Left colon (tissue), 2 donors: ENCODE results near the gene AGTRAP. TPM values are rescaled to one million over a fixed set of nuclear protein-coding genes. Genes with fewer than 3 reads are reported as not detected.
A peak's percentile ranks its signal among the peaks of the same experiment; 100 is the strongest.

ENCODE experiments used
- ATAC-seq: fragments of 200-7000 bp; cut with Tn5 transposase; one replicate; pipeline ENCODE4 v1.9.1; 2020; ENCODE audit warnings: mild to moderate bottlenecking, moderate library complexity
- DNase-seq, 2 donors: peaks; one replicate each; pipeline ENCODE4 v3.0.0-alpha.2; 2020
- intact Hi-C, 2 donors: fragments of 100-400 bp; cut with DNase I in 1 of 2; cut with micrococcal nuclease in 1 of 2; formaldehyde crosslinking; loops; one replicate each; pipeline versions ENCODE4 v1.11.2 to v1.14.0; 2022; cut with DNase I, micrococcal nuclease
- total RNA-seq, 2 donors: library from RNA; stranded (reverse); fragmentation: NEBNext Ultra II Directional; extraction: Animal tissue kit (Norgen Biotek cat#: 25700); gene quantifications; one replicate each; pipeline ENCODE4 v1.2.1, GENCODE V29; 2021
- donor health status: DM: no; HTN: no; CAD: no.
- donor health status: DM: yes; HTN: yes; CAD: no.

Gene AGTRAP
- total RNA-seq, 2 donors from 2014 or later: 12.3 to 16.7 TPM

DNA sequence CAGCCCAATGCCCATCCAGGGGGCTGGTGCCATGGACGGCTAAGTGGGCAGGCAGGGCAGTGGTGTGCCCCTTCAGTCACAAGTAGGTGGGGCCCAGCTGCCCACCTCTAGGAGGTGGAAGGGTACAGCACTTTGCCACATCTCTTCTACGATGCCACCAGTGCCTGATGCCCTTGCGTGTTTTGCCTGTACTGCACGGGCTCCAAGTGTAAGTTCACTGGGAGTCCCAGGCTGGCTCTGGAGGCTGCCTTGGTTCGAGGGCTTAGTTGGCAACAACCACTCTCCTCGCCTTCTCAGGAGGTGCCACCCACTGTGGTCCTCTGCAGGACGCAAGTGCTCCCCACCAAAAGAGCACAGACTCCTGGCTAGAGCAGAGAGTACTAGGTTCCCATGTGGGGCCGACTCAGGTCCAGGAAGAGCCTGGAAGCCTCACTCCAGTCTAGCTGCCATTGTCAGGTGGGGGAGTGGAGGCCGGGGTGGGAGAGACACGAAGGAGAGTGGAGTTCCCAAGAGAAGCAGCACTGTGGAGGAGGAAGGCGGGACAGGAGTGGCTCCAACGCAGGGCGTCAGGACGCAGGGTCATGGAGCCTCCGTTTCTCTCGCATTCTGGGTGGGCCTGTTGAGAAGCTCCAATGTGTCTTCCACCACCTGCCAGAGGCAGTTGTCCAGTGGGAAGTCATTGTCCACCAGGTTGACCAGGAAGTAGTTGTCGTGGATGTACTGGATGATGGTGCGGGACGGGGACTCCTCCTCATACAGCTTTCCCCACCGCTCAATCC is 54.4 kb downstream of the AGTRAP start:
- DNase-seq (no peak), ATAC-seq (no peak)
- intact Hi-C loops: no loop called here

DNA sequence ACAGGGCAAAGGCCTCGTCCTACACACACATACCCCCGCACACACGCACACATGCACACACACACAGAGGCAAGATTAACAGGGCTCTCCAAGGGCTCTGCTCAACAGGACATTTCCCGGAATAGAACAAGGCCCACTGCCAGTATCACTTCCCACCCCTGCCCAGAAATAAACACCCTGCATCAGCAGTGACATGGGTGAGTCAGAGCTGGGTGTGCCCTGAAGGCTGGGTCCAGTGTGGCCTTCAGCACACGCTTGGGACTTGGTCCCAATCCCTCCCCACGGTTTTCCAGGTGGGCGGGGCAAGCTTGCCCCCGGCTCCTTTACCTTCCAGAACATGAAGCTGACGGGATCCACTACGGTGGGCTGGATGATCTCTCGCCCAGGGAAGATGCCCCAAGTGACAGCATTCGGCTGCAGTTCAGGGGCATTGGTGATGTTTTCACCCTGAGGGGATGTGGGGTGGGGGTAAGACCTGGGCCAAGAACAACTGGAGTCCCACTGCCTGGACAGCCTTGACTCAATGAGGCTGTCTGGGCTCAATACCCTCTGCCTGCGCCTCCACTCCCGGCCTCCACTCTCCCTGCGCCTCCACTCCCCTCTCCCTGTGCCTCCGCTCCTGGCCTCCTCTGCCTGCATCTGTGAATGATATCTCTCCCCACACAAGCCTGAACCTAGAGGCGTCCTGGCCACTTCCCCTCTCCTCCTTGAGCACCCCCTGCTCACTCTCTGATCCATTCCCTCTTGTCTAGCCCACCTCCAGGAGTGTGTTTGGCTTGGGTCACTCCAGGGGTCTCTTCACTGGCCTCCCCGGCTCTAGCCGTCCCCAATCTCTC is 55.2 kb downstream of the AGTRAP start:
- peak; percentile 67 to 87 for DNase-seq
- intact Hi-C loops: no loop called here
- peak; percentile 77 for ATAC-seq

DNA sequence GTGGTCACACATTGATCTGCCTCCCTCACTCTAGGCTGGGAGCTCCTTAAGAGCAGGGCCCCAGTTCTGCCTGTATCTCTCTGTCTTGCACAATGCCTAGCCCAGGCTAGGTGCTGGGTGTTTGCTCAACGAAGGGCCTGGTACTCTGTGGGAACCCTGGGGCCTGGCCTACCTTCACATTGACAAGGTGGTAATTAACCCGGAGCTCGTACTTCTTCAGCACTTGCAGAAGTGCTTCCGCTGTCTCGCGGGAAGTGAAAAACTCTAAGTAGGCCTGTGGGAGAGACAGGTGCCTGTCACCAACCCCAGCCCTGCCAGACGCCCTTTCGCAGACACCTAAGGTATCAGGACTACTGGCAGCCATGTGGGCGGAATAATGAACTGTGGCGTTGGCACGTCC is 56.2 kb downstream of the AGTRAP start:
- DNase-seq (no peak), ATAC-seq (no peak)

DNA sequence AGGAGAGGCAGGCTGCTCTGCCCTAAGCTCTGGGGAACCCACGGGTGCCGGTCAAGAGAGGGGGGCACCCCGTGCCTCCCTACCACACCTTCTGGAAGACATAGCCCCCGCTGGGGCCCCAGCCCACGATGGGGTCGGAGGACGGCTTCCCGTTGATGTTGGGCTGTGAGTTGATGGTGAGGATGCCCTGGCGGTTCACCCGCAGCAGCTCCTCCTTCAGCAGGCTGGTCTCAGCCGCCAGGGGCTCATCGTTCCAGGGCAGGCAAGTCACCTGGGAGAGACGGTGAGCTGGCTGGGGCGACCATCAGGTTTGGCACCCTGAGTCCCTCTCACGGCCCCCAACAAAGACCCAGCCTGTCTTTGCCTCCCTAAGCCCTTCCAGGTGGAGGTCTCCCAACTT is 57.9 kb downstream of the AGTRAP start:
- intact Hi-C loops: no loop called here
- ATAC-seq: no peak
- DNase-seq: no peak

More for the DNA sequence above, 56.2 kb downstream of the AGTRAP start:
- intact Hi-C loops: no loop called here

DNA sequence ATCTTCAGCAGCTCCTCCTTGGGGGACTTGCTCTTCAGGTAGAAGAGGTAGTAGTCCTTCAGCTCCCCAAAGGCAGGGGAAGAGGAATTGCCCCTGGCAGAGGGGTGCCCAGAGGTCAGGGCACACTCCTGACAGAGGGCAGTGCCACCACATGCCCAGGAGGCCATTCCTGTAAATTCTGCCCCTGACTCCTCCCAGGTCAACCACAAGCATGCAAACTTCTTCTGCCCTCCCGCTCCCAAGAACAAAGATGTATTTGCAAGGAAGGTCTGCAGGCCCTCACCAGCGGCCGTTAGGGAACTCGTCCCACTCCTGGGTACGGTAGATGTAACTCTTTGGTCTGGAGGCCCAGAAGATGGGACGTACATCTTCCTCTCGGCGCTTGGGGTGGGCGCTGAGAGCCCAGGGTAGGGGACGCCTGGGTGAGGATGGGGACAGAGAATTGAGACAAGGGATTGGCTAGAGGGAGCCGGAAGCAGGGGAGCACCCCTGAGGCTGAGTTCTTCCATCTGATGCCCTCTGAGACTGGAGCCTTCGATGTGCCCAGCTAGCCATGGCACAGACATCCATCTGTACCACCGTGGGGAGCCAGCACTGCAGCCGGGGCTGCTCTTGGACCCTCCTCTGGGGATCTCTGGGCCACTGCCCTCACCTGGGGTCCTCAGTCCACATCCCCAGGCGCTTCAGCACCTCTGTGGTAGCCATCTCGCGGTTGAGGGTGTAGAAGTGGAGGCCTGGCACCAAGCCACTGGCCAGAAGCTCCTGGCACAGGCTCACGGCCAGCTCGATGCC is 58.7 kb downstream of the AGTRAP start:
- intact Hi-C loops: no loop called here
- no peak for ATAC-seq
- no peak for DNase-seq

DNA sequence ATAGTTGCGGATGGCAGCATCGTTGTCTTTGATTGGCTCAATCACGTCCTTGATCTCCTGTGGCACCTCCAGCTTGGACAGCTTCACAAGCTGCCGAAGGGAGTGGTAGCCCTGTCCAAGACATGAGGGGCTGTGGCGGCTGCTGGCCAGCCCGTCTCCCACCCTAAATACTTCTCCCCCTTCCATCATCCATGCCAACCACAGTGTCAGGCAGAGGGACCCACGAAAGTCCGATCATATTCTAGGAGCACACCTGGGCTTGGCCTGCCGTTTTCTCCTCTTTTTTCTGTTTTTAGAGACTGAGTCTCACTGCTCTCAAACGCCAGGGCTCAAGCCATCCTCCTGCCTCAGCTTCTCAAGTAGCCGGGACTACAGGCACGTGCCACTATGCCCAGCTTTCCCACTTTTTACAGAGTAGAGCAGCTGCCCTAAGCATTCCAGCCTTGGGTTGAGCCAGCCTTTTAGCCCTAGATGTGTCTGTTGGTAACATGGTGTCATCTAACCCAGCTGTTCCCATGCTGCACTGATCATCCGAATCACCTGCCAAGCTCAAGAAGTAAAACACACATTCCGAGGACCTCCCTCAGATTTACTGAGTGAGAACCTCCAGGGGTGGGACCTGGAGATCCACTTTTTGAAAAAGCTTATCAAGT is 59.4 kb downstream of the AGTRAP start:
- DNase-seq (no peak), ATAC-seq (no peak)
- intact Hi-C loops: no loop called here

DNA sequence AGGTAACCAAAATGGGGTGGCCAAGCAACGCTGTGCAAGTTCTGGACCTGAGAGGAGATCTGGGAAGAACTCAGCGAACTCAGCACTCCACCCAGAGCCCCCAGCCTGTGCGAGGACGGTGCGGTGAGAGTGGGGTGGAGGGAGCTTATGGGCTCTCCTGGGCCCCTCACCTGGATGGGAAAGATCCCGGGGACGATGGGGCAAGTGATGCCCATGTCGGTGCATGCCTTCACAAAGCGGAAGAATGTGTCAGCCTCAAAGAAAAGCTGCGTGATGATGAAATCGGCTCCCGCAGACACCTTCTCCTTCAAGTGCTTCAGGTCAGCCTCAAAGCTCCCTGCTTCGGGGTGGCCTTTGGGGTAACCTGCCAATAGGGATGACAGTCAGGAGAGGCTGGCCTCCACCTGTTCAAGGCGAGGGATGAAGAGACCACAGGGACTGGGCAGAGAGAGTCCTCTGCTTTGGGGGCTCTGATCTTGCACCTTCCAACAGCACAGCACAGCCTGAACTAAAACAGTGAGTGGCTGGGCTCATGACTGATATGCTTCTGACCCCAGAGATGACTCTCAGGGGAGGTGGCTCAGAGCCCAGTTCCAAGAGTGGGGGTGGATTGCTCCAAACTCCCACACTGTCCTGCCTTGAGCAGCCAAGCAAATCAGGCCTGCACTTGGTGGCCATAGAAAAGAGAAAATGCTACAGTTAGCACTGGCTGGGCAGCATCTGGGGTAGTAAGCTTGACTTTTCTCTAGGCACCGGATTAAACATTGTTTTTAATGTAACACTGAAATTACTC is 60.3 kb downstream of the AGTRAP start:
- DNase-seq: no peak
- intact Hi-C loops: no loop called here
- no peak for ATAC-seq

DNA sequence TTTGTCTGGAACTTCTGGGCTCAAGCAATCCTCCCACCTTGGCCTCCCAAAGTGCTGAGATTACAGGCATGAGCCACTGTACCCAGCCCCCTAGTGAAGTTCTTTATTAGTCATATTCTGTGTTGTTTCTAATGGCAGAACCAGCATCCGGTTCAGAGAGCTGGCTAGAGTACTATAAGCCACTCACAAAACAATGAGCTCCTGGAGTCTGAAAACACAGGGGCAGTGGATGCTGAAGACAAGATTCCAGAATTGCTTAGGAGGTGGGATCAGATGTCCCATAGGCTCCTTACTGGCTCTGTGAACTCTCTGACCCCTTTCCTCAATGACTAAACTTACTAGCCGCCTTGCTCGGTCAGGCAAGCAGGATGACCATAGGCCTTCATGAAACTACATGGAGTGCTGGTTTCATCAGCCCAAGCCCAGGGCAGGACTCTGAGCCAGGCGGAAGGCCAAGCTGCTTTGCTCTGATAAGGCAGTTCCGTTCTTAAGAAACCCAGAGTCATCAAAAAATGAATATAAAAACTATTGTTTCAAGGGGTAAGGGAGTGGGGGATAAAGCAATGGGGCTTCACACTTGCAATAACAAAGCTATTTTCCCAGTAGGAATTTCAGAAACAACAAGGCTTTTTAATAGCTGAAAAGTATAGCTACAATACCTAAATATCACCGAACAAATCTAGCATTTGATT is 61.7 kb downstream of the AGTRAP start:
- DNase-seq: no peak
- no peak for ATAC-seq
- intact Hi-C loops: no loop called here

DNA sequence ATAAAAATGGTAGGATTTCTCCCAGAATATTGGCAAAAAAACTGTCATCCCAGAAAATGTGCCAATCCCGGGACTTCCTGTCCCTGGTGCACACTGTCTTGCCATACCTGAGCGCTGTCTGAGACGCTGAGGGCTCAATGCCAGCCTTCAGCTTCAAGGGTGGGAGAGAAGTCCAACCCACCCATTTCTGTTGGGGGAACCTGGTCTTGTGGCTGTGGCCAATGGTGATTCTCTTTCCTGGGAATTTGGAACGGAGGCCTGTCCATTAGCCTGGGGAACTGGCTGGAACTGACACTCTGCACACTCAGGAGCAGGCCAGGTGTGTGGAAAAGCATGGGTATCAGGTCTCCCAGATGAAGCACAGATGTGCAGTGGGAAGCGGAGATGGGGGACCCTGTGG is 63.2 kb downstream of the AGTRAP start:
- intact Hi-C loops: no loop called here
- ATAC-seq (no peak), DNase-seq (no peak)

DNA sequence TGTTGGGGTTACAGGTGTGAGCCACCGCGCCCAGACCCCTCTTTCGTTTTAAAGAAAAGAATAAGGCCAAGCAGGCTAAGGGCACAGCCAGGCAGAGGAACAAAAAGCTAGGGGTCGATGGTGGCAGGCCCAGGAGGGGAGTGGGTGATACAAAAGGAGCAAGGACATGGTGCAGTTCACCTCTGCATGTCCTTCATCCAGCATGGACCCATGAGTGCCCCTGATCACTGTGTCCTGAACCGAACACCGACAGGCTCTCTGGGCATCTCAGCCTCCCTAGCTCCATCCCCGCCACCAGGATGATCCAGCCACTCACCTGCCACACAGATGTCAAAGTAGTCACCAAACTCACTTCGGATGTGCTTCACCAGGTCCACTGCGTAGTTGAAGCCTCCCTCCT is 64.0 kb downstream of the AGTRAP start:
- intact Hi-C loops: no loop called here
- DNase-seq: no peak

DNA sequence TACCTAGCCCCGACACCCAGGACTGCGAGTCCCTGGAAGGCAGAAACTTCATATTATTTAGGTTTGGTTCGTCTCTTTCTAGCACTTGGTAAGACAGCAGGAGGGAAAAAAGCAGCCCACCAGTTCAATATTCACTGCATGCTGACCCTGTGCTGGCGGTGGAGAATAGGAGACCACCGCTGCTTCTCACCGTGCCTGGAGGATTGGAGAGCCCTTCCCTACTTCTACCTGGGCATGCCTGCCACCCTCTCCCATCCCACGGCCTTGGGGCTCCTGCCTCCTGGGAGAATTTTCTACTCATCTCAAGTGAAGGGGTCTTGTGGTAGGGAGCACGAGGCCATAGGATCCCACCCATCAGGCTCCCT is 64.4 kb downstream of the AGTRAP start:
- intact Hi-C loops: no loop called here
- no peak for DNase-seq
- ATAC-seq: no peak

More for the DNA sequence above, 64.0 kb downstream of the AGTRAP start:
- no peak for ATAC-seq

Other genes starting within 250 kb of the AGTRAP start
- 1 to 10 TPM in 1 of 2 donors, under 1 TPM in 1; 0.55 to 1.4 TPM for gene FBXO2, start 81.7 kb upstream of the AGTRAP start, total RNA-seq
- gene FBXO44, start 81.3 kb upstream of the AGTRAP start, total RNA-seq: 1 to 10 TPM; 4.0 to 8.1 TPM
- gene FBXO6, start 71.9 kb upstream of the AGTRAP start, total RNA-seq: 1 to 10 TPM; 6.8 to 8.1 TPM
- gene MAD2L2, start 55.0 kb upstream of the AGTRAP start, total RNA-seq: 1 to 10 TPM; 7.0 to 7.4 TPM
- under 1 TPM; 0.06 to 0.11 TPM for gene DRAXIN, start 44.4 kb upstream of the AGTRAP start, total RNA-seq
- gene C1orf167, start 26.1 kb downstream of the AGTRAP start, total RNA-seq: not detected
- gene MTHFR, start 69.8 kb downstream of the AGTRAP start, total RNA-seq: 10 to 100 TPM; 44.8 to 48.2 TPM
- 10 to 100 TPM; 14.6 to 20.4 TPM for gene CLCN6, start 70.1 kb downstream of the AGTRAP start, total RNA-seq
- not detected for gene NPPA, start 111.6 kb downstream of the AGTRAP start, total RNA-seq
- gene NPPB, start 122.8 kb downstream of the AGTRAP start, total RNA-seq: not detected
- 100 to 1,000 TPM; 105 to 120 TPM for gene KIAA2013, start 190.3 kb downstream of the AGTRAP start, total RNA-seq
- 10 to 100 TPM; 36.4 to 49.8 TPM for gene PLOD1, start 198.6 kb downstream of the AGTRAP start, total RNA-seq
- 10 to 100 TPM; 93.9 to 99.6 TPM for gene MFN2, start 244.3 kb downstream of the AGTRAP start, total RNA-seq